ENCODE results near the gene TLCD5.

GRCh38 chr11:120296554-120296953 is 28.5 kb upstream of the TLCD5 start:
- TF ChIP-seq, protein P1, sequence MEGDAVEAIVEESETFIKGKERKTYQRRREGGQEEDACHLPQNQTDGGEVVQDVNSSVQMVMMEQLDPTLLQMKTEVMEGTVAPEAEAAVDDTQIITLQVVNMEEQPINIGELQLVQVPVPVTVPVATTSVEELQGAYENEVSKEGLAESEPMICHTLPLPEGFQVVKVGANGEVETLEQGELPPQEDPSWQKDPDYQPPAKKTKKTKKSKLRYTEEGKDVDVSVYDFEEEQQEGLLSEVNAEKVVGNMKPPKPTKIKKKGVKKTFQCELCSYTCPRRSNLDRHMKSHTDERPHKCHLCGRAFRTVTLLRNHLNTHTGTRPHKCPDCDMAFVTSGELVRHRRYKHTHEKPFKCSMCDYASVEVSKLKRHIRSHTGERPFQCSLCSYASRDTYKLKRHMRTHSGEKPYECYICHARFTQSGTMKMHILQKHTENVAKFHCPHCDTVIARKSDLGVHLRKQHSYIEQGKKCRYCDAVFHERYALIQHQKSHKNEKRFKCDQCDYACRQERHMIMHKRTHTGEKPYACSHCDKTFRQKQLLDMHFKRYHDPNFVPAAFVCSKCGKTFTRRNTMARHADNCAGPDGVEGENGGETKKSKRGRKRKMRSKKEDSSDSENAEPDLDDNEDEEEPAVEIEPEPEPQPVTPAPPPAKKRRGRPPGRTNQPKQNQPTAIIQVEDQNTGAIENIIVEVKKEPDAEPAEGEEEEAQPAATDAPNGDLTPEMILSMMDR (IDR thresholded peaks at IDR 0.05), result no peak
- no peak for TF ChIP-seq POLR2A (IDR thresholded peaks at IDR 0.05)
